ENCODE measurements around the gene ZFHX2. TPM values are rescaled to one million over a fixed set of nuclear protein-coding genes. Genes with fewer than 3 reads are reported as not detected.
"Not testable (repeated sequence)": the region's sequence is repeated elsewhere in the genome, so short reads cannot be mapped to it uniquely, and the experiment has no call there.

The ZFHX2 gene
- polyA plus RNA-seq, 1 donor from 2014 or later, result 0.72 TPM

DNA sequence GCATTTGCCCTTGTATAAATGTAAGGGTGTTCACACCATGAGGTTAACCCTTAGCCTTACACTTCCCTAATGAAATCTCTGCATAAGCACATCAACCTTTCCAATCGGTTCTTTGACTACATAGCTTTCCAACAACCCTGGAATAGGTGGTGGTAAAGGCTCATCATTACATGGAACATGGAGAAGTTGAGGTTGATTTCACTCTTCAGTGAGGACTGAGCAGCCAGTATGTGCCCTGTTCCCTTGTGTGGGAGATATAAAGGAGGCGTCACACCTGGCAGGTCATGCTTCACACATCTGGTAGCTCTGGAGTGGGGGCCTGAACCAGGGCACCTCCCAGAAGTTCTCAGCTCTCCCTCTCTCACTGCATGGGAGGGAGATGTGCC lies 48.8 kb upstream of the ZFHX2 start:
- H3K27me3 ChIP-seq (ENCODE audit: insufficient read depth, low read depth, low read length), result no peaks in the 10 kb centered on the region
- H3K4me2 ChIP-seq (ENCODE audit: low read length), result no peak overlapping the region
- H3K36me3 ChIP-seq (ENCODE audit: insufficient read depth, low read length), result no peaks in the 10 kb centered on the region
- H3K79me2 ChIP-seq (replicated peaks; ENCODE audit: insufficient read depth, low read length), result no peaks in the 10 kb centered on the region
- no peak overlapping the region for H3K4me3 ChIP-seq (ENCODE audit: low read length)
- H4K20me1 ChIP-seq (ENCODE audit: insufficient read depth), result no peaks in the 10 kb centered on the region
- no peaks in the 10 kb centered on the region for H3K9me3 ChIP-seq (ENCODE audit: low read length)
- no peaks in the 10 kb centered on the region for H3K9me2 ChIP-seq (ENCODE audit: insufficient read depth, low read length)
- no peaks in the 10 kb centered on the region for H3F3A ChIP-seq (ENCODE audit: insufficient read depth, low read length, poor library complexity, severe bottlenecking)
- TF ChIP-seq, protein P1, sequence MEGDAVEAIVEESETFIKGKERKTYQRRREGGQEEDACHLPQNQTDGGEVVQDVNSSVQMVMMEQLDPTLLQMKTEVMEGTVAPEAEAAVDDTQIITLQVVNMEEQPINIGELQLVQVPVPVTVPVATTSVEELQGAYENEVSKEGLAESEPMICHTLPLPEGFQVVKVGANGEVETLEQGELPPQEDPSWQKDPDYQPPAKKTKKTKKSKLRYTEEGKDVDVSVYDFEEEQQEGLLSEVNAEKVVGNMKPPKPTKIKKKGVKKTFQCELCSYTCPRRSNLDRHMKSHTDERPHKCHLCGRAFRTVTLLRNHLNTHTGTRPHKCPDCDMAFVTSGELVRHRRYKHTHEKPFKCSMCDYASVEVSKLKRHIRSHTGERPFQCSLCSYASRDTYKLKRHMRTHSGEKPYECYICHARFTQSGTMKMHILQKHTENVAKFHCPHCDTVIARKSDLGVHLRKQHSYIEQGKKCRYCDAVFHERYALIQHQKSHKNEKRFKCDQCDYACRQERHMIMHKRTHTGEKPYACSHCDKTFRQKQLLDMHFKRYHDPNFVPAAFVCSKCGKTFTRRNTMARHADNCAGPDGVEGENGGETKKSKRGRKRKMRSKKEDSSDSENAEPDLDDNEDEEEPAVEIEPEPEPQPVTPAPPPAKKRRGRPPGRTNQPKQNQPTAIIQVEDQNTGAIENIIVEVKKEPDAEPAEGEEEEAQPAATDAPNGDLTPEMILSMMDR (IDR thresholded peaks at IDR 0.05; ENCODE audit: poor library complexity, severe bottlenecking), result no peak
- TF ChIP-seq RAD21 (conservative IDR thresholded peaks at IDR 0.05), result no peak
- TF ChIP-seq, protein P2, sequence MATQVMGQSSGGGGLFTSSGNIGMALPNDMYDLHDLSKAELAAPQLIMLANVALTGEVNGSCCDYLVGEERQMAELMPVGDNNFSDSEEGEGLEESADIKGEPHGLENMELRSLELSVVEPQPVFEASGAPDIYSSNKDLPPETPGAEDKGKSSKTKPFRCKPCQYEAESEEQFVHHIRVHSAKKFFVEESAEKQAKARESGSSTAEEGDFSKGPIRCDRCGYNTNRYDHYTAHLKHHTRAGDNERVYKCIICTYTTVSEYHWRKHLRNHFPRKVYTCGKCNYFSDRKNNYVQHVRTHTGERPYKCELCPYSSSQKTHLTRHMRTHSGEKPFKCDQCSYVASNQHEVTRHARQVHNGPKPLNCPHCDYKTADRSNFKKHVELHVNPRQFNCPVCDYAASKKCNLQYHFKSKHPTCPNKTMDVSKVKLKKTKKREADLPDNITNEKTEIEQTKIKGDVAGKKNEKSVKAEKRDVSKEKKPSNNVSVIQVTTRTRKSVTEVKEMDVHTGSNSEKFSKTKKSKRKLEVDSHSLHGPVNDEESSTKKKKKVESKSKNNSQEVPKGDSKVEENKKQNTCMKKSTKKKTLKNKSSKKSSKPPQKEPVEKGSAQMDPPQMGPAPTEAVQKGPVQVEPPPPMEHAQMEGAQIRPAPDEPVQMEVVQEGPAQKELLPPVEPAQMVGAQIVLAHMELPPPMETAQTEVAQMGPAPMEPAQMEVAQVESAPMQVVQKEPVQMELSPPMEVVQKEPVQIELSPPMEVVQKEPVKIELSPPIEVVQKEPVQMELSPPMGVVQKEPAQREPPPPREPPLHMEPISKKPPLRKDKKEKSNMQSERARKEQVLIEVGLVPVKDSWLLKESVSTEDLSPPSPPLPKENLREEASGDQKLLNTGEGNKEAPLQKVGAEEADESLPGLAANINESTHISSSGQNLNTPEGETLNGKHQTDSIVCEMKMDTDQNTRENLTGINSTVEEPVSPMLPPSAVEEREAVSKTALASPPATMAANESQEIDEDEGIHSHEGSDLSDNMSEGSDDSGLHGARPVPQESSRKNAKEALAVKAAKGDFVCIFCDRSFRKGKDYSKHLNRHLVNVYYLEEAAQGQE (IDR thresholded peaks at IDR 0.05; ENCODE audit: borderline replicate concordance), result no peak
- TF ChIP-seq EZH2 (IDR thresholded peaks at IDR 0.05; ENCODE audit: borderline replicate concordance, insufficient read depth, low read length, poor library complexity, severe bottlenecking), result no peak
- no peak for TF ChIP-seq SMC3 (conservative IDR thresholded peaks at IDR 0.05; ENCODE audit: poor library complexity)
- no peak for TF ChIP-seq EP300 (conservative IDR thresholded peaks at IDR 0.05; ENCODE audit: poor library complexity, severe bottlenecking)
- no peak for TF ChIP-seq POLR2AphosphoS5 (IDR thresholded peaks at IDR 0.05)
- no peak for TF ChIP-seq TAF1 (IDR thresholded peaks at IDR 0.05; ENCODE audit: low read depth)
- TF ChIP-seq MXI1 (conservative IDR thresholded peaks at IDR 0.05; ENCODE audit: poor library complexity, severe bottlenecking), result no peak
- H3K9ac ChIP-seq (ENCODE audit: low read length), result no peak overlapping the region
- H2AFZ ChIP-seq (ENCODE audit: low read depth, low read length), result no peak overlapping the region
- no peak overlapping the region for H3K27ac ChIP-seq (ENCODE audit: low read length)

GRCh38 chr14:23594191-23594590 lies 42.6 kb upstream of the ZFHX2 start:
- not testable (repeated sequence) for H4K20me1 ChIP-seq (ENCODE audit: insufficient read depth); H3K27me3 ChIP-seq (ENCODE audit: insufficient read depth, low read depth, low read length); H3K4me2 ChIP-seq (ENCODE audit: low read length); H3K9ac ChIP-seq (ENCODE audit: low read length); H3K36me3 ChIP-seq (ENCODE audit: insufficient read depth, low read length); H3F3A ChIP-seq (ENCODE audit: insufficient read depth, low read length, poor library complexity, severe bottlenecking); H3K27ac ChIP-seq (ENCODE audit: low read length); H2AFZ ChIP-seq (ENCODE audit: low read depth, low read length); H3K9me3 ChIP-seq (ENCODE audit: low read length); H3K79me2 ChIP-seq (replicated peaks; ENCODE audit: insufficient read depth, low read length); H3K4me3 ChIP-seq (ENCODE audit: low read length); H3K9me2 ChIP-seq (ENCODE audit: insufficient read depth, low read length)

DNA sequence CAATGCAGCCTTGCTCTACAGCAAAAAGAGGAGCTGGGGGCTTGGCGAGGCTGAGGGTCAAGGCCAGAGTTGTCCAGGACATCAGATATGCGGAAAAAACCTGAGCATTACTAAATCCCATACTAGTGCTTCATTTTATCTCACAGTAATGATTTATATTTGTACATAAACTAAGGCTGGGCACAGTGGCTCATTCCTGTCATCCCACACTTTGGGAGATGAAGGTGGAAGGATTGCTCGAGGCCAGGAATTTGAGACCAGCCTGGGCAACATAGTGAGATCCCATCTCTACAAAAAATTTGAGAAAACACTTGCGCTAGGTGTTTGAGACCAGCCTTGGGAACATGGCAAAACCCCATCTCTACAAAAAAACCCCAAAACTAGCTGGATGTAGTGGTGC lies 38.6 kb upstream of the ZFHX2 start:
- H3K4me2 ChIP-seq (ENCODE audit: low read length), result no peak overlapping the region
- no peaks in the 10 kb centered on the region for H3K79me2 ChIP-seq (replicated peaks; ENCODE audit: insufficient read depth, low read length)
- no peaks in the 10 kb centered on the region for H3K9me2 ChIP-seq (ENCODE audit: insufficient read depth, low read length)
- TF ChIP-seq EP300 (conservative IDR thresholded peaks at IDR 0.05; ENCODE audit: poor library complexity, severe bottlenecking), result no peak
- TF ChIP-seq RAD21 (conservative IDR thresholded peaks at IDR 0.05), result no peak
- no peak for TF ChIP-seq POLR2AphosphoS5 (IDR thresholded peaks at IDR 0.05)
- TF ChIP-seq TAF1 (IDR thresholded peaks at IDR 0.05; ENCODE audit: low read depth), result no peak
- TF ChIP-seq, protein P1 (IDR thresholded peaks at IDR 0.05; ENCODE audit: poor library complexity, severe bottlenecking), result no peak
- TF ChIP-seq EZH2 (IDR thresholded peaks at IDR 0.05; ENCODE audit: borderline replicate concordance, insufficient read depth, low read length, poor library complexity, severe bottlenecking), result no peak
- TF ChIP-seq, protein P2 (IDR thresholded peaks at IDR 0.05; ENCODE audit: borderline replicate concordance), result no peak
- TF ChIP-seq MXI1 (conservative IDR thresholded peaks at IDR 0.05; ENCODE audit: poor library complexity, severe bottlenecking), result no peak
- TF ChIP-seq SMC3 (conservative IDR thresholded peaks at IDR 0.05; ENCODE audit: poor library complexity), result no peak
- no peak overlapping the region for H3K4me3 ChIP-seq (ENCODE audit: low read length)
- no peaks in the 10 kb centered on the region for H3K27me3 ChIP-seq (ENCODE audit: insufficient read depth, low read depth, low read length)
- H4K20me1 ChIP-seq (ENCODE audit: insufficient read depth), result no peaks in the 10 kb centered on the region
- no peaks in the 10 kb centered on the region for H3F3A ChIP-seq (ENCODE audit: insufficient read depth, low read length, poor library complexity, severe bottlenecking)
- H3K27ac ChIP-seq (ENCODE audit: low read length), result no peak overlapping the region
- H3K9me3 ChIP-seq (ENCODE audit: low read length), result no peaks in the 10 kb centered on the region
- no peaks in the 10 kb centered on the region for H3K36me3 ChIP-seq (ENCODE audit: insufficient read depth, low read length)
- H2AFZ ChIP-seq (ENCODE audit: low read depth, low read length), result no peak overlapping the region
- no peak overlapping the region for H3K9ac ChIP-seq (ENCODE audit: low read length)
